Osteocyte (in vitro differentiated cells): Measurements from ENCODE around the gene TOGARAM1. TPM values are rescaled to one million over a fixed set of nuclear protein-coding genes. Genes with fewer than 3 reads are reported as not detected.

Experiments
- DNase-seq: peaks from one replicate; pipeline ENCODE4 v3.0.0; 2021; ENCODE audit warnings: mixed read lengths; ENCODE audit not compliant: unreplicated experiment; ENCODE audit errors: extremely low spot score
- H3K27ac Mint-ChIP-seq: one replicate; pipeline ENCODE4 v1.8.0; 2021; ENCODE audit warnings: mild to moderate bottlenecking, mixed read lengths; ENCODE audit not compliant: unreplicated experiment
- H3K27me3 Mint-ChIP-seq: one replicate; pipeline ENCODE4 v1.8.0; 2021; ENCODE audit warnings: mixed read lengths; ENCODE audit not compliant: unreplicated experiment
- H3K36me3 Mint-ChIP-seq: one replicate; pipeline ENCODE4 v1.8.0; 2021; ENCODE audit warnings: mixed read lengths; ENCODE audit not compliant: unreplicated experiment
- H3K4me1 Mint-ChIP-seq: one replicate; pipeline ENCODE4 v1.8.0; 2021; ENCODE audit warnings: mixed read lengths; ENCODE audit not compliant: unreplicated experiment
- H3K4me3 Mint-ChIP-seq: one replicate; pipeline ENCODE4 v1.8.0; 2021; ENCODE audit warnings: mild to moderate bottlenecking, moderate library complexity, mixed read lengths; ENCODE audit not compliant: unreplicated experiment
- H3K9me3 Mint-ChIP-seq: one replicate; pipeline ENCODE4 v1.8.0; 2021; ENCODE audit warnings: mixed read lengths; ENCODE audit not compliant: unreplicated experiment
- total RNA-seq: library from RNA; stranded (reverse); gene quantifications from 2 replicates; pipeline ENCODE4 v1.2.1, GENCODE V29; 2021
- TF ChIP-seq, protein P1 (sequence below): fragments of 200-600 bp; sonication (generic); IDR thresholded peaks from 2 replicates; pipeline ENCODE4 v1.5.0; 2021; ENCODE audit warnings: antibody characterized with exemption, mild to moderate bottlenecking, moderate library complexity

Gene TOGARAM1
- total RNA-seq, 1 donor from 2014 or later: 20.7 TPM

DNA sequence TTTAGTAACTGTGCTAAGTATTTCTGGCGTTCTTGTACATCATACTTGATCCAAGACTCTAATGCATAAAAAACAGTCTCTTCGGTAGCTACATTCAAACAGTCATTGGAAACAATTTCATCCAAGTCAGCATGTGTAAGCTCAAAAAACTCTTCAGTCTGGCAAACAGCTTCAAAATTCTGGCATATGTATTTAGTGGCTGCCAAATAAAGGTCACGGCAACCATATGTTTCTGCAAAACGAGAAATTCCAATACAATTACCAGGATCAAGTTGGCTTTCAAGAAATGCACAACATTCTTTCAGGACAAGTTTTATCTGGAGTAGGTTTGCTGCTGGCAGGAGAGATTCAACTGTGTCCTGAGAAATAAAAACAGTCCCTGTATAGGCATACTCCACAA, 16.7 kb upstream of the TOGARAM1 start:
- TF ChIP-seq, protein P1, sequence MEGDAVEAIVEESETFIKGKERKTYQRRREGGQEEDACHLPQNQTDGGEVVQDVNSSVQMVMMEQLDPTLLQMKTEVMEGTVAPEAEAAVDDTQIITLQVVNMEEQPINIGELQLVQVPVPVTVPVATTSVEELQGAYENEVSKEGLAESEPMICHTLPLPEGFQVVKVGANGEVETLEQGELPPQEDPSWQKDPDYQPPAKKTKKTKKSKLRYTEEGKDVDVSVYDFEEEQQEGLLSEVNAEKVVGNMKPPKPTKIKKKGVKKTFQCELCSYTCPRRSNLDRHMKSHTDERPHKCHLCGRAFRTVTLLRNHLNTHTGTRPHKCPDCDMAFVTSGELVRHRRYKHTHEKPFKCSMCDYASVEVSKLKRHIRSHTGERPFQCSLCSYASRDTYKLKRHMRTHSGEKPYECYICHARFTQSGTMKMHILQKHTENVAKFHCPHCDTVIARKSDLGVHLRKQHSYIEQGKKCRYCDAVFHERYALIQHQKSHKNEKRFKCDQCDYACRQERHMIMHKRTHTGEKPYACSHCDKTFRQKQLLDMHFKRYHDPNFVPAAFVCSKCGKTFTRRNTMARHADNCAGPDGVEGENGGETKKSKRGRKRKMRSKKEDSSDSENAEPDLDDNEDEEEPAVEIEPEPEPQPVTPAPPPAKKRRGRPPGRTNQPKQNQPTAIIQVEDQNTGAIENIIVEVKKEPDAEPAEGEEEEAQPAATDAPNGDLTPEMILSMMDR: no peak
- Mint-ChIP-seq H3K4me3 (no peak overlapping the region), H3K36me3 (peaks cover 38% of the 10 kb centered on the region), H3K27ac (no peak overlapping the region), H3K4me1 (peaks cover 2% of the 10 kb centered on the region), H3K9me3 (peaks cover 16% of the 10 kb centered on the region), H3K27me3 (no peaks in the 10 kb centered on the region)
- no peak for DNase-seq

DNA sequence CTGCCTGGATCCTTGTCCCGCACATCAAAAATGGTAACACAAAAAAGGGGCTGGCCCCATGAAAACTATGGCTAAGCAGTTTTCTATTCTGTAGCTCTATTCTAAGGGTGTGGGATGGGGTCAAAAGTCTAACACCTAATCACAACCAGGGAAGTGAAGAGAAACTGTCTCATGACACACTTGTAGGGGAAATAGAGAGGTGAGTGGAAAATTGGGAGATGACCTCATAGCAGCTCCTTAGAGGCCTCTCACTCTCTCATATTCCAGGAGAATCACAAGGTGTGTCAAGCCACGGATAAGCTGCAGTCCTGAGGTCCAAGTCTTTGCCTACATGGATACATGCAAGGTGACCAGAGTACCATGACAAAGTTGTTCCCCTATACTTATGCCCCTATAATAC, 10.9 kb upstream of the TOGARAM1 start:
- Mint-ChIP-seq H3K4me3 (no peak overlapping the region), H3K4me1 (peaks cover 1% of the 10 kb centered on the region)
- no peak for DNase-seq

DNA sequence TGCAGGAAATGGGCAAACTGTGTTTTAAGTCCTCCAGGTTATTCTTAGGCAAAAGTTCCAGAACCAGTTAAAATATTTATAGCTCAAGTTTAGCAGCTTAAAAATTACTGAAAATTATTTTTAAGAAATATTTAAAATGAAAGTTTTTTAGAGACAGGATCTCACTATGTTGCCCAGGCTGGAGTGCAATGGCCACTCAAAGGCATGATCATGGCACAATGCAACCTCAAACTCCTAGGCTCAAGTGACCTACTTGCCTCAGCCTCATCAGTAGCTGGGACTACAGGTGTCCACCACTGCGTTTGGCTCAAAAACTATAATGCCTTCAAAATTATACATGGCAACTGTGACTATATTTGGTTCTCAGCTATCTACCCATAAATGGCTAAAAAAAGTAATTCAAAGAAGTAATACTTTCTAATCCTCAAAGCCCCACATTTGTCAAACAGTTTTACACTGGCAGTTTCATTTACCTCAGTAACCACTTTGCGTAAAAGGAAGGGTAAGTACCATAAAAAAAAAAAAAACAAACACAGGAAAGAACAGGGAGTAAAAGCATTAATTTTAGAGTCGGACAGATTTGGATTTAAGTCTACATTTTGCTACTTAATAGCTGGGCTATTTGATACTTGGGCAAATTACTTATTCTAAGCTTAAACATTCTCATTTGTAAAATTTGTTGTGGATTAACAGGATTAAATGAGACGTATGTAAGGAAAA, 9.4 kb upstream of the TOGARAM1 start:
- H3K4me3 Mint-ChIP-seq: no peak overlapping the region
- TF ChIP-seq, protein P1: no peak

More for the DNA sequence above, 10.9 kb upstream of the TOGARAM1 start:
- Mint-ChIP-seq H3K27ac (no peak overlapping the region), H3K9me3 (peaks cover 12% of the 10 kb centered on the region), H3K27me3 (no peaks in the 10 kb centered on the region), H3K36me3 (peaks cover 7% of the 10 kb centered on the region)
- TF ChIP-seq, protein P1: no peak

DNA sequence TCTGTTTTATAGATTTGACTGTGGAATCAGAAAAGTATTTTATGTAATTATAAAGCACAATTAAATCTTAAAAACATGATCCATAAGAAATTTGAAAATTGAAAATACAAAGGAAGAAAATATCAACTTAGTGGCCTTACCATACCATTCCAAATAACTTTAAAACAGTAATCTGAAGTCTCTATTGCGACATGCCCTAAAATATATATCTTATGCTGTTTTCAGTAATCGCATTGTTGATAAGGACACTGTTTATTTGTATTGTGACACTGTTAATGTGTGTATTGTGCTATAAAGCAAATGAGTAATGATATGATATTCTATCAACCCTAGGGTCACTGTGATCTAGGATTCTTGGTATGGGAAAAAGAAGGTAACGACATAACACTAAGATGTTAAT, 7.2 kb upstream of the TOGARAM1 start:
- TF ChIP-seq, protein P1: no peak

More for the DNA sequence above, 9.4 kb upstream of the TOGARAM1 start:
- H3K36me3 Mint-ChIP-seq: peaks cover 3% of the 10 kb centered on the region
- no peak overlapping the region for H3K27ac Mint-ChIP-seq
- peaks cover 1% of the 10 kb centered on the region for H3K4me1 Mint-ChIP-seq
- H3K27me3 Mint-ChIP-seq: no peaks in the 10 kb centered on the region
- no peak for DNase-seq
- H3K9me3 Mint-ChIP-seq: peaks cover 4% of the 10 kb centered on the region

DNA sequence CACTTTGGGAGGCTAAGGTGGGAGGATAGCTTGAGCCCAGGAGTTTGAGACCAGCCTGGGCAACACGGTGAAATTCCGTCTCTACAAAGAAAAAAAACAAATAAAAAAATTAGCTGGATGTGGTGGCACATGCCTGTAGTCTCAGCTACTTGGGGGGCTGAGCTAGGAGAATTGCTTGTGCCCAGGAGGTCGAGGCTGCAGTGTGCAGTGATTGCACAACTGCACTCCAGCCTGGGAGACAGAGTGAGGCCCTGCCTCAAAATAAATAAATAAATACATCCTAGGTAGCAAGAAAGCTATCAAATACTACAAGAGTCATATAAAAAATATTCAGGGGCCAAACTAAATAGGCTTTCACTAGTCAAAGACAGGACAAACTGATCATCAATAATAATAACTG, 6.5 kb upstream of the TOGARAM1 start:
- Mint-ChIP-seq H3K36me3 (peaks cover 3% of the 10 kb centered on the region), H3K4me3 (no peak overlapping the region), H3K27me3 (no peaks in the 10 kb centered on the region), H3K9me3 (no peaks in the 10 kb centered on the region), H3K27ac (no peak overlapping the region), H3K4me1 (peaks cover 25% of the 10 kb centered on the region)
- no peak for DNase-seq
- TF ChIP-seq, protein P1: no peak

More for the DNA sequence above, 7.2 kb upstream of the TOGARAM1 start:
- Mint-ChIP-seq H3K4me1 (peaks cover 17% of the 10 kb centered on the region), H3K36me3 (peaks cover 3% of the 10 kb centered on the region), H3K9me3 (no peaks in the 10 kb centered on the region), H3K27ac (no peak overlapping the region), H3K4me3 (no peak overlapping the region), H3K27me3 (no peaks in the 10 kb centered on the region)
- DNase-seq: no peak
